Spleen (tissue), 7 donors: ENCODE results near the gene URM1.
A peak's percentile ranks its signal among the peaks of the same experiment; 100 is the strongest.

ENCODE experiments used
- POLR2A ChIP-seq, 3 donors: fragments of 450-650 bp; IDR thresholded peaks; one replicate each; pipeline ENCODE4 v1.5.1; 2017; ENCODE audit warnings: antibody characterized with exemption in 3 of 3, mild to moderate bottlenecking in 1 of 3
- POLR2AphosphoS5 ChIP-seq, 3 donors: sonication (generic); formaldehyde crosslinking; IDR thresholded peaks; one replicate each; pipeline ENCODE4 v1.5.1; 2017; ENCODE audit warnings: antibody characterized with exemption in 3 of 3
- TF ChIP-seq, protein P1 (sequence below), 11 experiments: fragments of 200-600 bp in 7 of 11; fragments of 450-650 bp in 4 of 11; sonication (generic) in 4 of 11; IDR thresholded peaks in 8 of 11; conservative IDR thresholded peaks in 3 of 11; 1 replicate in 7 of 11; 2 replicates in 4 of 11; pipeline versions ENCODE4 v1.4.0 to v1.8.0; 2016 to 2021; ENCODE audit warnings: antibody characterized with exemption in 11 of 11, inconsistent platforms in 4 of 11, mild to moderate bottlenecking in 1 of 11
- donor health status: DM: no; HTN: no; CAD: no; lungs with moderate emphysema.
- donor health status: DM: no; HTN: no; CAD: no.
- donor health status: DM: no; HTN: no; CAD: no.

DNA sequence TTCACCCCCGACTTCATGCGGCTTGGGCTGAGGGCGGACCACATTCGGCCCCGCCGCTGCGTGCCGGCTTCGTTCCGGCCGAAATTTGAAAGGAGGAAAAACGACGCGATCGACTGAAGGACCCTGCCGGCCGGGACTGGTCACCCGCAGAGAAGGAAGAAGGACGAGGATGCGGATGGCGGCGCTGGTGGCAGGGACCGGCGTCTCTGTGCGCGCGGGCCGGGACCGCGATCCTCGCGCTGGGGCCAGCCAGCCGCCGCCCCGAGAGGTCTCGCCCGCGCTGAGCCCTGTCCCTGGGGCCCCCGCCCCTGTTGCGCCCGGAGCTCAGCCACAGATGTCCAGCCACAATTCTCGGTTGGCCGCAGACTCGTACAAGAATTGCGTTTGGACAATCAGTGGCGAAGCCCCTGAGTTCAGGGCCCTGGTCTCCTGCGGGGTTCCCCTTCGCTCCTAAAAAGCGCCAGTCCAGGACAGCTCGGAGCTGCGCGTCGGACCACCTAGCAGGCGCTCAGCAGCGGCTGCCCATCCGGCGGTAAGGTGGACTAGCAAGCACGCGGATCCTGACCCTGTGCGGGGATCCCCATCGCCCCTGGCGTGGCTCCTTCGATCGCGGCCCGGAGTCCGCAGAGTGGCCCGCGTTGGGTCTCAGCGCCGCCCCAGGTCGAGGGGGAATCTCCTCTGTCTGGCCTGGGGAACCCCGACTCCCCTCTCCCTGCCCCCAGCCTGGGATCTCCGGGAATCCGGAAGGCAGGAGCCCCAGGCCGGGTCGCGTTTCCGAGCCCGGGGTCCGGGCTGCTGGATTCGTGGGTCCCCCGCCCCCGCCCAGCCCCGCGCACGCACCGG, 21.3 kb downstream of the URM1 start:
- TF ChIP-seq, protein P1, sequence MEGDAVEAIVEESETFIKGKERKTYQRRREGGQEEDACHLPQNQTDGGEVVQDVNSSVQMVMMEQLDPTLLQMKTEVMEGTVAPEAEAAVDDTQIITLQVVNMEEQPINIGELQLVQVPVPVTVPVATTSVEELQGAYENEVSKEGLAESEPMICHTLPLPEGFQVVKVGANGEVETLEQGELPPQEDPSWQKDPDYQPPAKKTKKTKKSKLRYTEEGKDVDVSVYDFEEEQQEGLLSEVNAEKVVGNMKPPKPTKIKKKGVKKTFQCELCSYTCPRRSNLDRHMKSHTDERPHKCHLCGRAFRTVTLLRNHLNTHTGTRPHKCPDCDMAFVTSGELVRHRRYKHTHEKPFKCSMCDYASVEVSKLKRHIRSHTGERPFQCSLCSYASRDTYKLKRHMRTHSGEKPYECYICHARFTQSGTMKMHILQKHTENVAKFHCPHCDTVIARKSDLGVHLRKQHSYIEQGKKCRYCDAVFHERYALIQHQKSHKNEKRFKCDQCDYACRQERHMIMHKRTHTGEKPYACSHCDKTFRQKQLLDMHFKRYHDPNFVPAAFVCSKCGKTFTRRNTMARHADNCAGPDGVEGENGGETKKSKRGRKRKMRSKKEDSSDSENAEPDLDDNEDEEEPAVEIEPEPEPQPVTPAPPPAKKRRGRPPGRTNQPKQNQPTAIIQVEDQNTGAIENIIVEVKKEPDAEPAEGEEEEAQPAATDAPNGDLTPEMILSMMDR (IDR thresholded peaks at IDR 0.05 in 8 of 11, conservative IDR thresholded peaks at IDR 0.05 in 3 of 11), result no peak
- TF ChIP-seq POLR2A (IDR thresholded peaks at IDR 0.05), result no peak
- TF ChIP-seq POLR2AphosphoS5 (IDR thresholded peaks at IDR 0.05), result peak in 2 of 3 donors; percentile 9 to 39
